H1 (cell line): ENCODE measurements around the gene TSFM. TPM values are rescaled to one million over a fixed set of nuclear protein-coding genes. Genes with fewer than 3 reads are reported as not detected.

Source experiments
- ATF2 ChIP-seq: IDR thresholded peaks from 2 replicates; pipeline ENCODE4 v1.6.1; 2012; ENCODE audit warnings: low read length, inconsistent platforms
- CHD1 ChIP-seq: IDR thresholded peaks from 2 replicates; pipeline ENCODE4 v1.6.1; 2012; ENCODE audit warnings: low read depth, low read length, improper control_type of control experiment
- CHD7 ChIP-seq: fragments of 300-600 bp; sonication (generic); IDR thresholded peaks from 2 replicates; pipeline ENCODE4 v1.7.1; 2012; ENCODE audit warnings: low read length, moderate library complexity, mild to moderate bottlenecking, inconsistent platforms; ENCODE audit not compliant: insufficient replicate concordance
- E2F6 ChIP-seq: IDR thresholded peaks from 2 replicates; pipeline ENCODE4 v1.6.1; 2012; ENCODE audit warnings: inconsistent platforms
- KDM1A ChIP-seq: fragments of 200-600, 300-600 bp; sonication (generic); IDR thresholded peaks from 2 replicates; pipeline ENCODE4 v1.7.1; 2016; ENCODE audit warnings: mild to moderate bottlenecking, low read length, borderline replicate concordance
- KDM4A ChIP-seq: IDR thresholded peaks from one replicate; pipeline ENCODE4 v1.7.1; 2012; ENCODE audit warnings: low read depth, mild to moderate bottlenecking, moderate library complexity, low read length, inconsistent platforms; ENCODE audit not compliant: severe bottlenecking
- SUZ12 ChIP-seq: fragments of 200-600 bp; sonication (generic); IDR thresholded peaks from 2 replicates; pipeline ENCODE4 v1.6.1; 2012; ENCODE audit warnings: mild to moderate bottlenecking, inconsistent platforms, low read length, moderate library complexity, mixed read lengths
- TAF7 ChIP-seq: optimal IDR thresholded peaks from 2 replicates; pipeline ENCODE3; 2011; ENCODE audit warnings: low read depth, mild to moderate bottlenecking, inconsistent platforms, low read length, moderate library complexity, borderline replicate concordance
- TCF12 ChIP-seq: IDR thresholded peaks from 2 replicates; pipeline ENCODE4 v1.6.1; 2011; ENCODE audit warnings: low read depth, mild to moderate bottlenecking, low read length
- polyA plus RNA-seq, 7 experiments: library from polyadenylated mRNA; depleted of rRNA in 3 of 7; stranded (reverse) in 5 of 7; unstranded in 2 of 7; fragments of >200 nt in 5 of 7; fragments of 200-250 nt in 2 of 7; gene quantifications; 1 replicate in 5 of 7; 2 replicates in 1 of 7; 4 replicates in 1 of 7; pipeline versions ENCODE4 v1.2.1 to v1.2.3, GENCODE V29; 2011 to 2013; ENCODE audit warnings: missing spikeins in 2 of 7, mixed read lengths in 2 of 7
- total RNA-seq: library from RNA; stranded (reverse); fragmentation: NEBNext Ultra II Directional; extraction: Animal tissue kit (Norgen Biotek cat#: 25700); gene quantifications from 2 replicates; pipeline ENCODE4 v1.2.1, GENCODE V29; 2021

TSFM gene
- total and polyA plus RNA-seq, 2 of the 8 experiments (the other 6 are each of a cell fraction or from before 2014, with no cell fraction given): 17.4 to 49.8 TPM

GRCh38 chr12:57830393-57830792 lies 47.8 kb downstream of the TSFM start (continued):
- no peak for TF ChIP-seq CHD7
- no peak for TF ChIP-seq KDM4A
- no peak for TF ChIP-seq CHD1
- no peak for TF ChIP-seq E2F6
- no peak for TF ChIP-seq TAF7
- no peak for TF ChIP-seq TCF12
- TF ChIP-seq KDM1A: no peak
- TF ChIP-seq SUZ12: no peak
- no peak for TF ChIP-seq ATF2
